ENCODE data around the gene DMD. TPM values are rescaled to one million over a fixed set of nuclear protein-coding genes. Genes with fewer than 3 reads are reported as not detected.

Gene DMD
- total and polyA plus RNA-seq, 2 of the 8 experiments (the other 6 are each of a cell fraction or from before 2014, with no cell fraction given): 4.8 to 7.4 TPM

GRCh38 chrX:31349515-31349914, 1861.8 kb downstream of the DMD start:
- Histone ChIP-seq H3K23me2 (ENCODE audit: low read depth, low read length) (no peaks in the 10 kb centered on the region), H2BK15ac (ENCODE audit: low read length) (no peak overlapping the region), H3K4ac (replicated peaks; ENCODE audit: insufficient read length, low read depth, low read length) (no peak overlapping the region), H2BK120ac (replicated peaks; ENCODE audit: low read depth, low read length) (no peak overlapping the region), H3K36me3 (ENCODE audit: control insufficient read depth in 2 of 4, insufficient read depth in 4 of 4, low read length in 3 of 4) (no peaks in the 10 kb centered on the region), H3K79me1 (ENCODE audit: low read depth, low read length) (no peaks in the 10 kb centered on the region), H3K4me2 (ENCODE audit: insufficient read depth in 1 of 2, low read depth in 2 of 2, low read length in 2 of 2) (no peak overlapping the region), H3K9me3 (ENCODE audit: insufficient read depth in 2 of 2, low read depth in 1 of 2, low read length in 1 of 2) (no peaks in the 10 kb centered on the region), H4K91ac (replicated peaks; ENCODE audit: insufficient read length, low read length) (no peak overlapping the region), H3K56ac (replicated peaks; ENCODE audit: insufficient read length, low read depth, low read length) (no peak overlapping the region), H3K14ac (ENCODE audit: insufficient read length) (no peak overlapping the region), H3K4me1 (replicated peaks in 1 of 4; ENCODE audit: control insufficient read depth in 3 of 4, insufficient read depth in 4 of 4, low read length in 3 of 4) (no peaks in the 10 kb centered on the region), H2AK5ac (ENCODE audit: low read depth, low read length) (no peak overlapping the region), H4K5ac (ENCODE audit: insufficient read length, low read depth, low read length) (no peak overlapping the region), H3K27ac (ENCODE audit: low read depth, low read length) (no peak overlapping the region), H4K20me1 (replicated peaks in 1 of 2; ENCODE audit: control insufficient read depth in 1 of 2, insufficient read depth in 2 of 2, low read length in 2 of 2) (no peaks in the 10 kb centered on the region), H3K9ac (replicated peaks in 1 of 4; ENCODE audit: extremely low read depth in 1 of 4, low read depth in 3 of 4, low read length in 3 of 4) (no peak overlapping the region), H2BK12ac (ENCODE audit: low read depth, low read length) (no peak overlapping the region), H2BK5ac (ENCODE audit: low read depth, low read length) (no peak overlapping the region), H4K8ac (ENCODE audit: extremely low read depth, insufficient read depth, low read length) (no peak overlapping the region), H3K18ac (ENCODE audit: extremely low read depth, low read length) (no peak overlapping the region), H3K23ac (ENCODE audit: insufficient read length) (no peak overlapping the region), H3K4me3 (ENCODE audit: extremely low read depth in 1 of 4, insufficient read depth in 2 of 4, low read depth in 3 of 4, low read length in 4 of 4) (no peak overlapping the region), H3K79me2 (ENCODE audit: control insufficient read depth in 1 of 2, insufficient read depth in 2 of 2, low read length in 2 of 2) (no peaks in the 10 kb centered on the region), H2BK20ac (ENCODE audit: low read length) (no peak overlapping the region), H3K27me3 (replicated peaks in 1 of 4; ENCODE audit: control insufficient read depth in 3 of 4, extremely low read depth in 1 of 4, insufficient read depth in 3 of 4, low read length in 3 of 4) (no peaks in the 10 kb centered on the region), H2AFZ (ENCODE audit: low read length) (no peak overlapping the region)
- ChIA-PET CTCF (ENCODE audit: partially characterized antibody) (no interaction called here), POLR2A (ENCODE audit: partially characterized antibody) (no interaction called here)
- 87% methylated on average over 3 of the region's 4 CpGs; no CpG with 5 or more reads in 1 of the 2 experiments for WGBS, 2 experiments (ENCODE audit: extremely low coverage in 1 of 2, insufficient coverage in 1 of 2, insufficient read length in 1 of 2, insufficient replicate concordance in 2 of 2, low coverage in 1 of 2, low lambda C conversion rate in 2 of 2, missing lambda C conversion rate in 1 of 2)
- DNase-seq (ENCODE audit: low read depth in 1 of 2, low spot score in 2 of 2) (no peak), FAIRE-seq (no peak)
- TF ChIP-seq CHD7 (IDR thresholded peaks at IDR 0.05; ENCODE audit: insufficient replicate concordance, low read length): no peak

Data from H1 (cell line).